GM10266 (cell line): ENCODE data around the gene RPP30.

Source experiments
- DNase-seq: peaks from one replicate; pipeline ENCODE4 v3.0.0; 2012; ENCODE audit errors: extremely low spot score
- TF ChIP-seq, protein P1 (sequence below): IDR thresholded peaks from 2 replicates; pipeline ENCODE4 v1.5.1; 2012; ENCODE audit warnings: mild to moderate bottlenecking, low read depth; ENCODE audit not compliant: control insufficient read depth, insufficient read depth; ENCODE audit errors: missing control alignments

Gene RPP30

DNA sequence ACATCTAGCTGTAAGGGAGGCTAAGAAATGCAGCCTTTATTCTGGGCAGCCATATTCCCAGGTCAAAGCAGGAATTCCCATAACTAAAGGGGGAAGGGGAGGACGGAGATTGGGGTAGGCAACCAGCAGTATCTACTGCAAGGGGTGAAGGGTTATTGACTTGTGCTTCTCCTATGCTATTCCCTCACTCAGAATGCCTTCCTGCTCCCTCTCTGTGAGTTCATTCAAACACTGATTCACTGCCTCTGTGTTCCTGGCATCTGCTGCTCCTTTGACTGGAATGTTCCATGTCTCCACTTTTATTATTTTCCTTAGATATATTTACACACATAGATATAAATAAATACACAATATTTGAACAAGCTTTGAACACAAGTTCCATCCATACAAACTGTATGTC is 25.0 kb upstream of the RPP30 start:
- TF ChIP-seq, protein P1, sequence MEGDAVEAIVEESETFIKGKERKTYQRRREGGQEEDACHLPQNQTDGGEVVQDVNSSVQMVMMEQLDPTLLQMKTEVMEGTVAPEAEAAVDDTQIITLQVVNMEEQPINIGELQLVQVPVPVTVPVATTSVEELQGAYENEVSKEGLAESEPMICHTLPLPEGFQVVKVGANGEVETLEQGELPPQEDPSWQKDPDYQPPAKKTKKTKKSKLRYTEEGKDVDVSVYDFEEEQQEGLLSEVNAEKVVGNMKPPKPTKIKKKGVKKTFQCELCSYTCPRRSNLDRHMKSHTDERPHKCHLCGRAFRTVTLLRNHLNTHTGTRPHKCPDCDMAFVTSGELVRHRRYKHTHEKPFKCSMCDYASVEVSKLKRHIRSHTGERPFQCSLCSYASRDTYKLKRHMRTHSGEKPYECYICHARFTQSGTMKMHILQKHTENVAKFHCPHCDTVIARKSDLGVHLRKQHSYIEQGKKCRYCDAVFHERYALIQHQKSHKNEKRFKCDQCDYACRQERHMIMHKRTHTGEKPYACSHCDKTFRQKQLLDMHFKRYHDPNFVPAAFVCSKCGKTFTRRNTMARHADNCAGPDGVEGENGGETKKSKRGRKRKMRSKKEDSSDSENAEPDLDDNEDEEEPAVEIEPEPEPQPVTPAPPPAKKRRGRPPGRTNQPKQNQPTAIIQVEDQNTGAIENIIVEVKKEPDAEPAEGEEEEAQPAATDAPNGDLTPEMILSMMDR = no peak
- DNase-seq = no peak

DNA sequence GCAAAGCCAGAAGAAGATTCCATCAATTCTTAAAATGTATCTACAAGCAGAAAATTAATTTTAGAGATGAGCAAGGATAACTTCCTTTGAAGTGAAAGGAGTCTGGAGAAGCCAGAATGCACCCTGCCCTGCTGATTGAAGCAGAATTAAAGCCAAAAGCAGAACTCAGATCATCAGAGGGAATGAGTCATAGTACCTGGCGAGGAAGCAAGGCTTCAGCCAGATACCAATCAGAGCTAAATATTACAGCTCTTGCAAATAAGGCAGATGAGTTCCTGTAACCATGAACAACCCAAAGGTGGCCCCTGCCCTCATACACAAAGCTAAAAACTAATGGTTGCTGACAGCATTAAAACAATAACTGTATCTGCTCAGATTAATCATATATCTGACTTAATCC is 24.3 kb upstream of the RPP30 start:
- DNase-seq = no peak
- TF ChIP-seq, protein P1 = no peak

DNA sequence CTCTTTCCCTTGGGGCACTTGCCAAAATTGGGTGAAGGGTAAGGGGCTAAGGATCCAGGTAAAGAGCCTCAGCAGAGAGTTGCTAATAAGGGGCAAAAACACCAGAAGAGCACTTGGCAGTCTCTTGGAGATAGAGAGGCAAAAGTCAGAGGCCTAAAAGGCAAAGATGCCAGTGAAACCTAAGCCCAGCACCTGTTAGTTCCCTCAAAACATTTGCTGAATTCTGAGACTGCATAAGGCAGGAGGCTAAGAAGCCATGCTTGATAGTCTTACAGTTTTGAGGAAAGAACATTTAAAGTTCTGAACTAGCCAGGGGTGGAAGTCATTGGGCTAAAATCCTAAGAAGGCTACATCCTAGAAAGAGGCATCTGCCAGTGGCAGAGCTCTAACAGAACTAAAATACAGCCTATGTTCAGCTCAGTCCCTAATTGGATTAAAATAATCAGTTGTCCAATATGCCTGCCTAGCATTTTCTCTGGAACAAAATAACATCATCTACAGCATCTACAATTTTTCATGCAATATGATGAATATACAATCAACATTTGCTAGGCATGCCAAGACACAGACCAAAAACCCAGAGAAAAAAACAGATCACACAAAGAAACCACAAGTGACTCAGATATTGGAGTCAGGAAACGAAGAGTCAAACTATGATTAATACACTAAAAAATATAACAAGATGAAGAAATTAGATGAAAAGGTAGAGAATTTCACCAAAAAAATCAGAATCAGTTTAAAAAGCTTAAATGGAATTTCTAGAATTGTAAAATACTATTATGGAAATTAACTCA is 21.6 kb upstream of the RPP30 start:
- no peak for DNase-seq
- TF ChIP-seq, protein P1 = no peak

DNA sequence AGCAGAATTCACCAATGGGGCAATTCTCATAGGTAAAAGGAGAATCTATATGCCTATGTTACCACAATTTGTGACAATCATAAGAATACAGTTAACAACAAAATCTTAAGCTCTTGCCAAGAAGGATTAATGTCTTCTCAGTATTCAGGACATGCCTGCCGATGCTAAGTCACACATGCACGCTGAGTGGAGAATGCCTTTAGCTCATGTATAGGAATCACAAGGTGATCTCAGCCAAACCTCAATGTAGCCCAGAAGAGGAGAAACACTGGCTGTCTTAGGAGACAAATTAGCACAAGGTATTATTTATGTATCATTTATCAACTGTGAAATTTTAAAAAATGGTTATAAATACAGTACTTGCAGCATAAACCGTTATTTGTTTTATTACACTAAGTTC is 16.6 kb upstream of the RPP30 start:
- DNase-seq = no peak
- TF ChIP-seq, protein P1 = no peak

DNA sequence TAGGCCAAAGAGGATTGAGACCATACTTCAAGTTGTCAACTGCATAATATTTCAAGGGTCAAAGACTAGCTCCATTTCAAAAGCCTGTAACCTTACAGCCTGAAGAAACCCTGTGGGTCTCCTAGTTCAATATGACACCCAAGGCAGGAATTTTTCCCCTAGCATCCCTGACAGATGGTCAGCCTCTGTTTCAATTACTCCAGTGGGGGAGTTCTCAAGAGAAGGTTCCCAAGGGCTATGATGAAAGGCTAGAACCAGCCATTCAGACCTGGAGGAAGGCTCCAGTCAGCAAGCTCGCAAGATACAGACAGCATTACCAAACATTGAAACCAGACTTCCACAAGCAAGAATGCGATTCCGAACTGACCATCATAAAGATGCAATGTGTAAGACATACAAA is 15.5 kb upstream of the RPP30 start:
- TF ChIP-seq, protein P1 = no peak
- DNase-seq = no peak

DNA sequence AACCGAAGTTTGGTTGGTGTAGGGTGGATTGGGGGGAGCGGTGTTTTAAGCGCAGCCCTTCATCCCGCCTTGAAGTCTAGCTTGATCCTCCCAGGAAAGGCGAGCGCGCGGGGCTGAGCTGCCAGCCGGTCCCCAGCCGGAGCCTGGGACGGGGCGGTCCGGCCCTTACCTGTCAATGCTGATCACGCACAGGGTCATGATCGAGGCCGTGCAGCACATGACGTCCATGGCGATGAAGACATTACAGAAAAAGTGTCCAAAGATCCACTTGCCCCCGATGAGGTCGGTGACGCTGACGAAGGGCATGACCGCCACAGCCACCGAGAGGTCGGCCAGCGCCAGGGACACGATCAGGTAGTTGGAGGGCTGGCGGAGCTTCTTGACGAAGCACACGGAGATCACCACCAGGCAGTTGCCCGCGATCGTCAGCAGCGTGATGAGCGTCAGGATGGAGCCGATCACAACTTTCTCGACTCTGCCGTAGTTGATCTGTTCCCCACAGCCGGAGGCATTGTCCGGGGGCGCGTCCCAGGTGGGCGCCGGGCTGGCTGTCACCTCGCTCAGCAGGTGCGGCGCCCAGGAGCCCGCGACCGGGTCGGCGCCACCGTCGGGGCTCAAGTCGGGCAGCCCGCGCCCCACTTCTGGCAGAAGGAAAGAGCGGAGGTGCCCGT is 14.7 kb upstream of the RPP30 start:
- TF ChIP-seq, protein P1 = no peak
- DNase-seq = no peak

DNA sequence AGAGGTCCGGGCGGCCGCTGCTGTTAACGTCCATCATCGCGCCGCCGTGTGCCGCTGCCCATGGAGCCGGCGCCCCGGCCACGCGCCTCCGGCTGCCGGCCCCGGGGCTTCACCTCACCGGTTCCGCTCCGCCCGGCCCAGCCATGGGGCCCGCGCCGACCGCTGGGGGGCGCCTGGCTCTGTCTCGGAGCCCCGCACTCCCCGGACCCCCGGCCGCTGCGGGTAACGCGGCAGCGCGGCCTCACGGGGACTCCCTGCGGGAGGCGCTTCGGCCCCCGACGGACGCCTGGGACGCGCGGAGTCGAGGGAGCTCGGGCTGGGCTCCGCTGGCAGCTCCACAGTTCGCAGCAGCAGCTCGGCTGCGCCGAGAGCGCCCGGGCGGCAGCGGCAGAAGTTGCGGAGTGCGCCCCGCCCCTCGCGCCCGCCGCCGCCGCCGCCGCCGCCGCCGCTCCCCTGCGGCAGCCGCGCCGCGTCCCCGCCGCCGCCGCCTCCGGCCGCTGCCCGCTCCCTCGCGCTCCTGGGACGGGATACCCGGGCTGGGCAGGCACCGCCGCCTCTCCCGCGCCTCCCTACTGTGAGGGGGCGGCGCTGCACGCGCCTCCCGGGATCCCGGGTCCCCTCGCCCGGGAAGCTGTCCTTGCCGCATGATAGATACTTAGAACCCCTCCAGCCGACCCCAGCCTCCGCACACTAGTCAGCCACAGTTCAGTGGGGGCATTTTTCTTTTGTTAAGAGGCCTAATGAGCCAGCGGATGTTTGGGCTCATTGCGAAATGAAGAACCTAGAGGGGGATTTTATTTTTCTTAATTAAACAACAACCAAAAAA is 13.9 kb upstream of the RPP30 start, which contains the start of gene HTR7:
TSS of gene HTR7 (minus strand) at position 405 of the 826 bp plus-strand sequence. CDS start at position 37, 368 bp downstream.
- TF ChIP-seq, protein P1 = peak; percentile 59
- DNase-seq = peak; percentile 83
